ENCODE measurements around the gene GPR148.
"Not testable (repeated sequence)": the region's sequence is repeated elsewhere in the genome, so short reads cannot be mapped to it uniquely, and the experiment has no call there.

GPR148 gene, protein sequence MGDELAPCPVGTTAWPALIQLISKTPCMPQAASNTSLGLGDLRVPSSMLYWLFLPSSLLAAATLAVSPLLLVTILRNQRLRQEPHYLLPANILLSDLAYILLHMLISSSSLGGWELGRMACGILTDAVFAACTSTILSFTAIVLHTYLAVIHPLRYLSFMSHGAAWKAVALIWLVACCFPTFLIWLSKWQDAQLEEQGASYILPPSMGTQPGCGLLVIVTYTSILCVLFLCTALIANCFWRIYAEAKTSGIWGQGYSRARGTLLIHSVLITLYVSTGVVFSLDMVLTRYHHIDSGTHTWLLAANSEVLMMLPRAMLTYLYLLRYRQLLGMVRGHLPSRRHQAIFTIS

DNA sequence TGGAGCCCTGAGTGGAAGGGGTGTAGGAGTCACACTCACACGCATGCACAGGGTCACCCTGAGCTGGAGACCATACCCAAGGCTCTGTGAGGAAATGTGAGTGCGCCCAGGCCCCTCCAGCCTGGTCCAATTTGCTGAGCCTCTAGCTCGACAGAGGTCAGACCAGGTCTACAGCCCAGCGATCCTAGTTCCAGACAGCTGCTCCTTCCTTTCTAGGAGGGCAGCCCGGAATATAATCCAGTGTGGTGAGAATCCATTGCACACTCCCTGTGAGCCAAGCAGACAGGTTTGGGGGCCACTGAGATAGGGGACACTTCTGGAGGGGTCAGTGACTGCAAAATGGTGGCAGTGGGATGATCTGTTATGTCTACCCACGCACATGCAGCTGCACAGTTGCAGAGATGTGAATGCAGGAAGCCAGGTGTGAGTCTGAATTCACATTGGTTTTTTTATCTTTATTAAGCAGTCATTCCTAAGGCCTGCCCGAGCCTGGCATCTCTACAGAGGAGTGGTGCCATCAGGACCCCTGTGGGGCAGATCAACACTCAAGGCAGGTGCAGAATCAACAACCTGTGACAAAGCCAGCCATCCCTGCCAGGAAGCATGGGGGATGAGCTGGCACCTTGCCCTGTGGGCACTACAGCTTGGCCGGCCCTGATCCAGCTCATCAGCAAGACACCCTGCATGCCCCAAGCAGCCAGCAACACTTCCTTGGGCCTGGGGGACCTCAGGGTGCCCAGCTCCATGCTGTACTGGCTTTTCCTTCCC, at the start of gene GPR148:
GPR148 (plus strand) TSS at position 522 of the 768 bp plus-strand sequence; CDS start at position 604, 82 bp downstream.
- in situ Hi-C loops (cut with MboI; ENCODE audit: low sequenced_read_pairs) = no loop called here

DNA sequence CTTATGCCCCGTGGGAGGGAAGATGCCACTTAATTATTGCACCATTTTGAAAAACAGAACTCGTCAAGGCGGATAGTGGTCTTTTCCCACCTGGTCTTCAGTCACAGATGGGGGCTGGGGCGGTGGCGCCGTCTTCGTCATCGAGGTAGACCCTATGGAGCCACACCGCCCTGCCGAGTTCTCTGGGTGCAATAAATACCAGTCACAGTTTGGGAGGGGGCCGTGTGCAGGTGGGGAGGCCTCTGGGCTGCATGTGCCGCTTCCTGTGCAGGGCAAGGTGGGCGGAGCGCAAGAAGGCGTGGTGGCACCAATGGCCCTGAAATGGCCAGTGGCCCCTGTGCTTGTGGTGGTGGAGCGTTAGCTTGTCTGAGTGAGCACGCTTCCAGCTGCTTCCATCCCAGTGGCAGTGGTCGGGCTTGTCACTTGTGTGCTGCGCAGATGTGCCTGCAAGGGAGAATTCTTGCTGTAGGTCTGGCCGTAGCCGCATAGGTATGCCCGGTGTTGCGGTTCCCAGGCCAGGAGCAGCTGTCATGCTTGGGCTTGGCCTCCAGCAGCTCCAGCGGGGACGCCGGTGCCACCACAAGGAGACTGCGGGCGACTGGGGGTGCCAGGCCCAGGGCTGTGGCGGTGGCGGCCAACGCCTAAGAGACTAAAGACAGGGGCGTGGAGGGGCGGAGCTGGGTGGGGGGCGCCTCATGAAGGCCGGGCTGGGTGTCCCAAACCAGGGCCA, 36.7 kb upstream of the GPR148 start:
- in situ Hi-C loops (cut with MboI; ENCODE audit: low sequenced_read_pairs) = not testable (repeated sequence)

DNA sequence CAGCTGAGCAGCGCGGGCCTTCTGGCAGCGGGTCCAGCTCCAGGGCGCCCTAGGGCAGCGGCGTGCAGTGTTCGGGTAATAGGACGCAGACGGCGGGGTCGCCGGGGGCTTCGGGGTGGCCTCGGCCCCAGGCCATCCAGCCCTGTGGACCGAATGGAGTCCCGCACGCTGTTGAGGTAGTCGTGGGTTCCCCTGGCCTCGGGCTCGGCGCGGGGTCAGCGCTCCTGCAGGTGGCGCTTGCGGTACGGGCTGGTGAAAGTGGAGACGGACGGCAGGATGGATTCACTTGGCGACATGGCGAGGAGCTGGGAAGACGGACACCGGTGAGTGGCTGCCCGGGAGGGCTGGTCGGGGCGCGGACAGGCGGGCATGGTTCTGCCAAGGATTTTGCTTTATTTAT, 35.4 kb upstream of the GPR148 start:
- in situ Hi-C loops (cut with MboI; ENCODE audit: low sequenced_read_pairs) = not testable (repeated sequence)

DNA sequence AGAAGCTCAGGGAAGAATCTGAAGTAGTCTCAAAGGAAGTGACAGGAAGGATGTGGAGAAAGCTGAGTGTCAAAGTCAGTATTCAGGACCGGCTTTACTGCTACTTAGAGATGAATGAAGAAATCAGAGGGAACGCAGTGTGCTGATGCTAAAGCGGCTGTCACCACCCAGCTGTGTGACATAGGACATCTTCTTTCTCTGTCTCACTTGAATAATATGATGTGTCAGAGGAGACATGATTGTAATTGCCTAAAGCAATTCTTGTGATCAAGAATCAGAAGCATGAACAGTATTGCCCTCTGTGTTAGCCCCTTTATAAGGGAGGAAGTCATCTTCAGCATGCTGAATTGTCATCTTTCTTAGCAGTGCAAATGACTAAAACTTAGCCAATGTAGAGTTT, 25.6 kb upstream of the GPR148 start:
- in situ Hi-C loops (cut with MboI; ENCODE audit: low sequenced_read_pairs) = not testable (repeated sequence)

DNA sequence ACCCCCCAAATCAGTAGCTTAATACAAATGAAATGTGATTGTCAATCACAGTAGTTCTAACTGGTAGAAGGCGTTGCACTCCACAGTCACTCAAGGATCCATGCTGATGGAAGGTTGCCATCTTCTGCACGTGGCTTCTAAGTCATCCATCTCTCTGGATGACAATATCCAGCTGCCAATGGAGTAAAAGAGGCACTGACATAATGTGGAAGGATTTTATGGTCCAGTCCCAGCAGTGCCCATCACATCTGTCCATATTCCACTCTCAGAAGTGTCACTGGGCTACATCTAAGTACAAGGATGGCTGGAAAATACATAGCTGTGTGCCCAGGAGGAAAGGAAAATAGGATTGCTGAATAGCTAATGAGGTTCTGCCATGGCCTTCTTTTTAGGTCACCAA, 14.1 kb upstream of the GPR148 start:
- in situ Hi-C loops (cut with MboI; ENCODE audit: low sequenced_read_pairs) = not testable (repeated sequence)

DNA sequence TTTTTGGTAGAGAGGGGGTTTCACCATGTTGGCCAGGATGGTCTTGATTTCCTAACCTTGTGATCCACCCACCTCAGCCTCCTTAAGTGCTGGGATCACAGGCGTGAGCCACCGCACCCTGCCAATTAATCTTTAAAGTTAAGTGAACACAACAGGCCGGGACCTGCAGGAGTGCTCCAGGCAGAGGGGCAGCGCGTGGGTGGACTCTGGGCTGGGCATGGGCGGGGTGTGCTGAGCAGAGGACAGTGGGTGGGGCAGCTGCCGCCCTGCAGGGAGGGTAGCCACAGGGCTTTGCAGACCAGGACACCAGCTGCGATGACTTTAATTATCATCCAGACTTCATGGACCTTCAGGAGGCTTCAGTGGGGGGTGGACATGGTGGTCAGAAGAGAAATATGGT, 8.8 kb upstream of the GPR148 start:
- in situ Hi-C loops (cut with MboI; ENCODE audit: low sequenced_read_pairs) = no loop called here

DNA sequence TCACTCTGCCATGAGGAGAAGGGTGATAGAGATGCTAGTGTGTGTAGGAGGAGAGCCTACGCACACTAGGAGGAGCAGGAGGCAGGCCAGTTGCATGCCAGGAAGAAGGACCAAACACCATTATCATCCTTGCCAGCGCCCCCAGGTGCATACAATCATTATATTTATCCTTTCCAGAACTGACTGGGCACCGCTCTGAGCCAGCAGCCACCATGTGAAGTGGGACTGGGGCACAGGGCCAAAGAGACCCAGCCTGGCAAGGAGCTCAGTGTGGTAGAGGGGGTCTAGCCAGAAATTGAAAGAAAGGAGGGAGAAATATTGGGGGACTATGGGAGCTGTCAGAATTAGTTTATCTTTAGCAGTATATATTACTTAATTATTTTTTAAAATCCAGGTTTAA, 8.3 kb upstream of the GPR148 start:
- in situ Hi-C loops (cut with MboI; ENCODE audit: low sequenced_read_pairs) = no loop called here

DNA sequence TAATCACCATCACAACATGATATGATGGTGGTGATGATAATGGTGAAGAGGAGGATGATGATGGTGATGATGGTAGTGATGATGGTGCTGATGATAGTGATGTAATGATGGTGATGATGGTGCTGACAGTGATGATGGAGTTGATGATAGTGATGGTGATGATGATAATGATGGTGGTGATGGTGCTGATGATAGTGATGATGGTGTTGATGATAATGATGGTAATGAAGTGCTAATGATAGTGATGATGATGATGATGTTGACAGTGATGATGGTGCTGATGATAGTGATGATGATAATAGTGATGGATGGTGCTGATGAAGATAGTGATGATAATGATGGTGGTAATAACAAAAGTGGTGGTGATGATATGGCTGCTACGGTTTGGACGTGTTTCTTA, 4.4 kb upstream of the GPR148 start:
- in situ Hi-C loops (cut with MboI; ENCODE audit: low sequenced_read_pairs) = no loop called here

DNA sequence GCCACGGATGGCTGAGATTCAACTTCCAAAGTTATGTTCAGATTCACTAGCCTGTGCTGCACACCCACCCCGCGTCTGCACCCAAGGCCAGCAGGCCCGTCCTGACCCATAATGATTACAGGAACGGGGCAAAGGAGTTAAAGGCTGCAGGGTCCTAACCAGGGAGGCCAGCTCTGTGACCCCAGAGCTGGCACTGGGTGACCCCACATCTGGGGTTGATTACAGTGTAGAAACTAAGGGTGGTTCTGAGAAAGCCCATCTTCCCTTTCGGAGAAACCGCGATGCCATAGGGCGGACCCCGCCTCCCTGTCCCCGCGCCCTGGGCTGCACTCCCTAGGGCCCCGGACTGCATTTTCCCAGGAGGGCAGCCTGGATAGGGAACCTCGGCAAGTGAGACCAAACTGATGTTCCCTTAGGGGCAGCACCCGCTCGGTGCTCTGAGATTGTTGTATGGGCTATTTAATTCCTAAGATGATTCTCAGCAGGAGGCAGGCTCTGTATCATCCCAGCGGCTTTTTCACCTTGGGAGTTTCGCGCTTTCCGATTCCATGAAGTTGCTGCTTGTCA, 2.2 kb upstream of the GPR148 start:
- in situ Hi-C loops (cut with MboI; ENCODE audit: low sequenced_read_pairs) = no loop called here

DNA sequence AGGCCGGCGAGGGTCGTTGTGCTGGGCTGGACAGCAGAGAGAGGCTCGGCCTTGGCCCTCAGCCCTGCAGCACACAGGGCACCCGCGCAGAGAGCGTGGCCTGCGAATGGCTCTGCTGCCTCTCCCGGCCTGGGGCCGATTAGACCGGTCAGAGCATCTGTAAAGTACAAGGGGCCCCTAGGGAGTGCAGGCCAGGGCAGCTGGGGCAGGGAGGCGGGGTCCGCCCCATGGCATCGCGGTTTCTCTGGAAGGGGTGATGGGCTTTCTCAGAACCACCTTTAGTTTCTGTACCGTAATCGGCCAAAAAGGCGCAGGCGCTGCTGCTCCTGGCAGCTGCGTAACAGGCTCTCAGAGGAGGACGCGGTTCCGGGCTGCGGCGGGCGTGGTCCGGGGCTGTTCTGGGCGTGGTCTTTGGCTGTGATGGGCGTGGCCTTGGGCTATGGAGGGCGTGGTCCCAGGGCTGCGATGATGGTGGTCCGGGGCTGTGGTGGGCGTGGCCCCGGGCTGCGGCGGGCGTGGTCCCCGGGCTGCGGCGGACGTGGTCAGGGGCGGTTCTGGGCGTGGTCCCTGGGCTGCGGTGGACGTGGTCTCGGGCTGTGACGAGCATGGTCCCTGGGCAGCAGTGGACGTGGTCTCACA, 1.5 kb upstream of the GPR148 start:
- in situ Hi-C loops (cut with MboI; ENCODE audit: low sequenced_read_pairs) = no loop called here

DNA sequence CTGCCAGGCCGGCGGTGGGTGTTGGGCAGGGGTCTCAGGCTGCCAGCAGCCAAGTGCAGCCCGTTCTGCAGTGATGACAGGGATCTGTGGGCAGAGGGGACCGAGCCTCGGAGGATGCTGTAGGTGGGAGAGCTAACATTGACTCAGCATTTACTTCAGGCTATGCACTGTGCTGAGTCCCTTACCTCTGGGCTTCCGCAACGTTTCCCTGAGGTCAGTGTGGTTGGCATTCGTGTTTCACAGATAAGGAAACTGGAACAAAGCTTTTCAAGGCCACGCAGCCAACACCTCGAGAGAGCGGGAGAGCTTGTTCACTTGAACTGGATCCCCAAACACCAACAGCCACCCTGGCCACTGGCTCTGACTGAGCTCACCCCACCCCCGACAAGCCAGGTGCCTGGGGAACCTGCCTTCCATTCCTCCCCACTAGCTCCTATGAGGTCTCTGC, 839 bp upstream of the GPR148 start:
- in situ Hi-C loops (cut with MboI; ENCODE audit: low sequenced_read_pairs) = no loop called here

DNA sequence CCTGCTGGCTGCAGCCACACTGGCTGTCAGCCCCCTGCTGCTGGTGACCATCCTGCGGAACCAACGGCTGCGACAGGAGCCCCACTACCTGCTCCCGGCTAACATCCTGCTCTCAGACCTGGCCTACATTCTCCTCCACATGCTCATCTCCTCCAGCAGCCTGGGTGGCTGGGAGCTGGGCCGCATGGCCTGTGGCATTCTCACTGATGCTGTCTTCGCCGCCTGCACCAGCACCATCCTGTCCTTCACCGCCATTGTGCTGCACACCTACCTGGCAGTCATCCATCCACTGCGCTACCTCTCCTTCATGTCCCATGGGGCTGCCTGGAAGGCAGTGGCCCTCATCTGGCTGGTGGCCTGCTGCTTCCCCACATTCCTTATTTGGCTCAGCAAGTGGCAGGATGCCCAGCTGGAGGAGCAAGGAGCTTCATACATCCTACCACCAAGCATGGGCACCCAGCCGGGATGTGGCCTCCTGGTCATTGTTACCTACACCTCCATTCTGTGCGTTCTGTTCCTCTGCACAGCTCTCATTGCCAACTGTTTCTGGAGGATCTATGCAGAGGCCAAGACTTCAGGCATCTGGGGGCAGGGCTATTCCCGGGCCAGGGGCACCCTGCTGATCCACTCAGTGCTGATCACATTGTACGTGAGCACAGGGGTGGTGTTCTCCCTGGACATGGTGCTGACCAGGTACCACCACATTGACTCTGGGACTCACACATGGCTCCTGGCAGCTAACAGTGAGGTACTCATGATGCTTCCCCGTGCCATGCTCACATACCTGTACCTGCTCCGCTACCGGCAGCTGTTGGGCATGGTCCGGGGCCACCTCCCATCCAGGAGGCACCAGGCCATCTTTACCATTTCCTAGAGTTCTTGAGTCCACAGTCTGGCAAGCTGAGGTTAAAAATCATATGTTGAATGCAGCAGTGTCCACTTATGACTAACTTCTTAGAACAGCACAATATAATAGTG, 741 bp downstream of the GPR148 start:
- in situ Hi-C loops (cut with MboI; ENCODE audit: low sequenced_read_pairs) = no loop called here

DNA sequence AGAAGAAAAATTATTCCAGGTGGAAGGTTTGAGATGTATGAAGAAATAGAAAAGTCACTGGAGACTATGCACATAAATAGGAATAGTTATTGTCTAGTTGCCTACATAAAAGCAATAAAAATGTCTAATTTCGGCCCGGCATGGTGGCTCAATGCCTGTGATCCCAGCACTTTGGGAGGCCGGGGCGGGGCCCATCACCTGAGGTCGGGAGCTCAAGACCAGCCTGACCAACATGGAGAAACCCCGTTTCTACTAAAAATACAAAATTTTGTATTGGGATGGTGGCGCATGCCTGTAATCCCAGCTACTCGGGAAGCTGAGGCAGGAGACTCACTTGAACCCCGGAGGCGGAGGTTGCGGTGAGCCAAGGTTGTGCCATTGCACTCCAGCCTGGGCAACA, 3.4 kb downstream of the GPR148 start:
- in situ Hi-C loops (cut with MboI; ENCODE audit: low sequenced_read_pairs) = not testable (repeated sequence)

DNA sequence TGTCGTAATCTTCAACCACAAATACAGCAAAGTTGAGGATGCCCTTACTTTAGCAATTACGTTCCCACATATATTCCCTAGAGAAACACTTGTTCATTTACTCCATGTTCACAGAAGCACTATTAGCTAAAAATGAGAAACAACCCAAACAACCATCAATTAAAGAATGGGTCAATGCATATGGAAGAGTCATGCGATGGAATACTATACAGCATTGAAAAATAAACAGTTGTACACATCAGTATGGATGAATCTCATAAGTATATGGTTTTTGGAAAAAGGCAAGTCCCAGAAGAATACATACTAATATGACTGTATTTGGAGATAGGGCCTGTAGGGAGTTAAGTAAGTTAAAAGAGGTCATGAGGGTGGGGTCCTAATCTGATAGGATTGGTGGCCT, 6.3 kb downstream of the GPR148 start:
- in situ Hi-C loops (cut with MboI; ENCODE audit: low sequenced_read_pairs) = no loop called here

DNA sequence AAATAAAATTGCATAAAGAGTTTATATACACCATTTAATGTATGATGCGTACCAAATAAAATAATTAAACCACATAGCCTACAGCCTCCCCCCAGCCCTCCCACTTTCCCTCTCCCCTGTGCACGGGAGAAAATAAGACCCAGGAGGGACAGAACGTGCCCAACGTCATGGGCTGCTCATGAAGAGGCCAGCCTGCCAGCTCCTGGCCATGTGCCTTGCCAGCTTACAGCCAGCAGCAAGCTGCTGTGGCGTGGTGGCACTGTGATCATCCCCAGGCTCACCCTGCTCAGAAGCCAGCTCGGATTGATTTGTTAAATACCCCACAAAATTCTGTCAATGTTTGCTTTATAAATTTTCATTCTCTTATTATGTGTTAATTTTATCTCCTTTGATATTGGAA, 7.6 kb downstream of the GPR148 start:
- in situ Hi-C loops (cut with MboI; ENCODE audit: low sequenced_read_pairs) = no loop called here

DNA sequence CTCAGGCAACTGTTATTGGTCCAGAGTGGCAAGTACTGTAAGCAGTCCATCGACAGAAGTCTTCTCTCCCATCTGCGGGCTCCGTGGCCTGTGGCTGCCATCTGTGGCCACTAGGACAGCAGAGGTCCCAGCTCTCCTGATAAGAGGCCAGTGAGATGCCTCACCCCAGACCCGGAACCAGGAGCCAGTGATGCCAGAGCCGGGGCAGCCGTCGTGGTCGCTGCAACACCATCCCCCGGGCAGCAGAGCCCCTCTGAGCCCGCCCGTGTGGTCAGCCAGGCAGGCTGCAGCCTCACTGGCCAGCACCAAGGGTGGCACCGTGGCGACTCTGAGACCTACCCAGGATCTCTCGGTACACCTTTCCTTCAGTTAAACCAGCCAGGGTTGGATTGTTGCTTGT, 8.7 kb downstream of the GPR148 start:
- in situ Hi-C loops (cut with MboI; ENCODE audit: low sequenced_read_pairs) = no loop called here

DNA sequence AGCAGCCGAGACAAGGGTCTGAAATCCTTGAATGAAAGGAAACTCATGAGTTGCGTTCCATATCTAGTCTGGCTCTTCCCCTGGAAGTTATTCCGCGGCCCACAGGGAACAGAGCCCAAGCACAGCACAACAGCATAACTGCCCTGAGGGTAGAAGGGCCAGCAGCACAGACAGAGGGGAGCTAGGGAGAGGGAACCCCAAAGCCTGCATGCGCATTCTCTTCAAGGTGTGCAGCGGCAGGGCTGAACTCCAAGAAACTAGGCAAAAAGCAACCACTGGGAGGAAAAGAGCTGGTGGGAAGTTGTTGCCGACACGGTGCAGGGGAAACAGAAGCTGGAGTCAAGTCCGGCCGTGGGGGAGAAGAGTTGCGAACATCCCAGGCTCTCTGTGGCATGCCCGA, 11.8 kb downstream of the GPR148 start:
- in situ Hi-C loops (cut with MboI; ENCODE audit: low sequenced_read_pairs) = no loop called here

DNA sequence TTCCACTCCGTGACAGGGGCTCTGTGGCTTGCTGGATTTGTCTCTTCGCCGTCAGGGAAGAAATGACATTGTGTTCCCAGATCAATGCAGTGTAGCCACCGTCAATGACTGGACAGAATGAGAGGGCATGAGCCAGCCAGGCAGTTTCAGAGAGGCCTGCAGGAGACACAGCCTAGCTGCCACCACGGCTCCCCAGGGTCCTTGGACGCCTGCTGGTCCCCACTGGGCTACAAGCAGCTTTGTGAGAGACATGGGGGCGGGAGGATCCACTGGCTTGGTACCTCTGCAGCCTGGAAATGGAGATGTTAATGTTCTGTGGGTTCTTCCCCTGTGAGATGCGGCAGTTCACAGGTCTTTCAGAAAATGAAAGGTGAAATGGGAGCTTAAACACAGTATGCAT, 14.4 kb downstream of the GPR148 start:
- in situ Hi-C loops (cut with MboI; ENCODE audit: low sequenced_read_pairs) = no loop called here

DNA sequence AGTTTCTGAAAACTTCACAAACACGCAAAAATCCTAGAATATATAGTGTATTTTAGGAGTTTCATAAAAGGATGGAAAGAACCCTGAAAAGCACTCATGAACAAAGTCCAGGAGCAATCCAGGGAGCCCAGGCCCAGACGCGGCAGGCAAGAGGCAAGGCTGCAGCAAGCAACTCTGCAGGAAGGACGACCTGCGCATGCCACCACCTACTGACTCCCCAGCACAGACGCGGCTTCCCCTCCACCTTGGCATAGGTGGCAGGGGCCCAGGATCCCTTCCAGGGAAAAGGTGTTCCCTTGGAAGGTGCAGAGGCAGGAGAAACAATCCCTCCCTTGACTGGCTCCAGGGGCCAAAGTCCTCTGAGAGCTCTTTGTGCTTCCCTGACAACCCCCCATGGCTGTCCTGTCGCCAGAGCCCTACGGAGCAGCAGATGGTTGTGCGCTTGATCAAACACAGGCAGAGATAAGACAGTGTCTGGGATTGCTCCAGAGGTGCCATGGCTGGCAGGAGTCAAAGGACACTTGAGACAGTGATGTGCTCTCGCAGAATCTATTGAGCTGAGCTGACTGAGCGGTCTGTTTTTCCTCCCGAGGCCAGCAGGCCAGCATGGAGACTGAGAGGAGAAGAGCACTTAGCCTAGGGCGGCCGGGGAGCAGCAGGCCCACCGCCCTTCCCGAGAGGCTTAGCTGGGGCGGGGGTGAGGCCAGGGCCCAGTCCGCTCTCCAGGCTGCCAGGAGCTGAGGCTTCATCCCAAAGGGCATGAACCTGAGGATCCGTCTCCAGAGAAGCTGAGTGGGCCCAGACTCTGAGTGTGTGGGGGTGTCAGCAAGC, 15.6 kb downstream of the GPR148 start:
- in situ Hi-C loops (cut with MboI; ENCODE audit: low sequenced_read_pairs) = no loop called here

Data from HL-60/S4 treated with retinoic acid at 250 ng/mL for 4 days and 3 days (cell line).